WTC11 (cell line): ENCODE results near the gene ATP5IF1. TPM values are rescaled to one million over a fixed set of nuclear protein-coding genes. Genes with fewer than 3 reads are reported as not detected.

Experiments
- AFF4 ChIP-seq: sonication (generic); formaldehyde crosslinking; IDR thresholded peaks from 2 replicates; pipeline ENCODE4 v1.8.1; 2023; ENCODE audit warnings: mild to moderate bottlenecking, missing genetic modification reagents, borderline replicate concordance
- ATF1 ChIP-seq: sonication (generic); formaldehyde crosslinking; IDR thresholded peaks from 2 replicates; pipeline ENCODE4 v1.8.1; 2023; ENCODE audit warnings: mild to moderate bottlenecking, moderate library complexity, missing genetic modification reagents
- ATF2 ChIP-seq: sonication (generic); formaldehyde crosslinking; IDR thresholded peaks from 2 replicates; pipeline ENCODE4 v1.8.1; 2022; ENCODE audit warnings: low read depth, missing genetic modification reagents, borderline replicate concordance
- CREM ChIP-seq: sonication (generic); formaldehyde crosslinking; IDR thresholded peaks from 2 replicates; pipeline ENCODE4 v1.8.1; 2022; ENCODE audit warnings: mild to moderate bottlenecking, missing genetic modification reagents, moderate library complexity
- E2F1 ChIP-seq: sonication (generic); formaldehyde crosslinking; IDR thresholded peaks from 2 replicates; pipeline ENCODE4 v1.8.0; 2022; ENCODE audit warnings: mild to moderate bottlenecking, missing genetic modification reagents
- EMX1 ChIP-seq: fragments of 250-450 bp; sonication (Bioruptor Pico); IDR thresholded peaks from 2 replicates; pipeline ENCODE4 v1.8.0; 2021; ENCODE audit warnings: mild to moderate bottlenecking
- ERG ChIP-seq: fragments of 250-450 bp; sonication (Bioruptor Pico); IDR thresholded peaks from 2 replicates; pipeline ENCODE4 v1.8.0; 2021; ENCODE audit warnings: mild to moderate bottlenecking
- FOXJ3 ChIP-seq: sonication (generic); formaldehyde crosslinking; IDR thresholded peaks from 2 replicates; pipeline ENCODE4 v1.9.0; 2021; ENCODE audit warnings: missing genetic modification reagents, mild to moderate bottlenecking, borderline replicate concordance
- FOXP1 ChIP-seq: sonication (generic); formaldehyde crosslinking; IDR thresholded peaks from 2 replicates; pipeline ENCODE4 v1.8.0; 2022; ENCODE audit warnings: missing genetic modification reagents, mild to moderate bottlenecking, moderate library complexity, borderline replicate concordance
- IRF1 ChIP-seq: sonication (generic); formaldehyde crosslinking; IDR thresholded peaks from 2 replicates; pipeline ENCODE4 v1.8.0; 2023; ENCODE audit warnings: missing genetic modification reagents
- MYBL2 ChIP-seq: sonication (generic); formaldehyde crosslinking; IDR thresholded peaks from 2 replicates; pipeline ENCODE4 v1.8.1; 2023; ENCODE audit warnings: mild to moderate bottlenecking, moderate library complexity, missing genetic modification reagents
- NFE2L1 ChIP-seq: sonication (generic); formaldehyde crosslinking; IDR thresholded peaks from 2 replicates; pipeline ENCODE4 v1.8.1; 2023; ENCODE audit warnings: missing genetic modification reagents
- PRRX2 ChIP-seq: fragments of 250-450 bp; sonication (Bioruptor Pico); IDR thresholded peaks from 2 replicates; pipeline ENCODE4 v1.8.0; 2021; ENCODE audit warnings: mild to moderate bottlenecking
- SMAD3 ChIP-seq: sonication (generic); formaldehyde crosslinking; IDR thresholded peaks from 2 replicates; pipeline ENCODE4 v1.8.0; 2022; ENCODE audit warnings: missing genetic modification reagents, mild to moderate bottlenecking, borderline replicate concordance
- STAT6 ChIP-seq: sonication (generic); formaldehyde crosslinking; conservative IDR thresholded peaks from 2 replicates; pipeline ENCODE4 v1.8.1; 2023; ENCODE audit warnings: mild to moderate bottlenecking, low read depth, missing genetic modification reagents, moderate library complexity
- TEAD1 ChIP-seq: sonication (generic); formaldehyde crosslinking; IDR thresholded peaks from 2 replicates; pipeline ENCODE4 v1.8.0; 2022; ENCODE audit warnings: mild to moderate bottlenecking, missing genetic modification reagents
- ZNF121 ChIP-seq: sonication (generic); formaldehyde crosslinking; IDR thresholded peaks from 2 replicates; pipeline ENCODE4 v1.8.0; 2023; ENCODE audit warnings: missing genetic modification reagents
- ZNF138 ChIP-seq: sonication (generic); formaldehyde crosslinking; conservative IDR thresholded peaks from 2 replicates; pipeline ENCODE4 v1.8.1; 2022; ENCODE audit warnings: mild to moderate bottlenecking, moderate library complexity, missing genetic modification reagents
- ZNF263 ChIP-seq: sonication (generic); formaldehyde crosslinking; IDR thresholded peaks from 2 replicates; pipeline ENCODE4 v1.8.1; 2022; ENCODE audit warnings: low read depth, mild to moderate bottlenecking, moderate library complexity, missing genetic modification reagents
- ZNF423 ChIP-seq: fragments of 250-450 bp; sonication (Bioruptor Pico); IDR thresholded peaks from 2 replicates; pipeline ENCODE4 v2.1.2; 2022; ENCODE audit warnings: mild to moderate bottlenecking, moderate library complexity
- ZNF512 ChIP-seq: sonication (generic); formaldehyde crosslinking; IDR thresholded peaks from 2 replicates; pipeline ENCODE4 v1.8.1; 2022; ENCODE audit warnings: missing genetic modification reagents, borderline replicate concordance
- ZNF671 ChIP-seq: fragments of 250-450 bp; sonication (Bioruptor Pico); IDR thresholded peaks from 2 replicates; pipeline ENCODE4 v1.8.0; 2021; ENCODE audit warnings: mild to moderate bottlenecking
- total RNA-seq: library from RNA; stranded (reverse); gene quantifications from 3 replicates; pipeline ENCODE4 v1.2.3, GENCODE V29; 2021

The ATP5IF1 gene
- total RNA-seq, 1 experiment from 2014 or later: 201 TPM

GRCh38 chr1:28235755-28236655, at the start of gene ATP5IF1 (continued):
- TF ChIP-seq AFF4 (CRISPR knock-in tag) (no peak), E2F1 (CRISPR knock-in tag) (no peak), NFE2L1 (CRISPR knock-in tag) (peak; percentile 81), IRF1 (CRISPR knock-in tag) (0 out of 2 replicates have a peak, but pooled peaks have one; percentile 57), ATF2 (no peak), FOXP1 (CRISPR knock-in tag) (peak; percentile 92), ZNF121 (CRISPR knock-in tag) (0 out of 2 replicates have a peak, but pooled peaks have one; percentile 23), TEAD1 (CRISPR knock-in tag) (peak; percentile 50; the same call in 1 of the 2 replicates), ZNF512 (no peak), SMAD3 (no peak), ZNF263 (no peak), ATF1 (CRISPR knock-in tag) (peak; percentile 67; the same call in 1 of the 2 replicates), PRRX2 (CRISPR knock-in tag) (no peak), ZNF138 (no peak), CREM (CRISPR knock-in tag) (peak; percentile 60; the same call in 1 of the 2 replicates), ERG (CRISPR knock-in tag) (no peak), EMX1 (CRISPR knock-in tag) (no peak), FOXJ3 (CRISPR knock-in tag) (no peak), ZNF423 (CRISPR knock-in tag) (no peak), MYBL2 (CRISPR knock-in tag) (peak; percentile 87), ZNF671 (CRISPR knock-in tag) (no peak), STAT6 (CRISPR knock-in tag) (no peak)
